GM19351 (cell line): ENCODE data around the gene LIN28B.
"Not testable (repeated sequence)": the region's sequence is repeated elsewhere in the genome, so short reads cannot be mapped to it uniquely, and the experiment has no call there.

ENCODE experiments used
- ATAC-seq: cut with Tn5 transposase; IDR thresholded peaks from one replicate; pipeline ENCODE4 v1.9.1; 2021; ENCODE audit warnings: mild to moderate bottlenecking, moderate library complexity; ENCODE audit not compliant: unreplicated experiment

LIN28B gene

GRCh38 chr6:104955927-104956730, 778 bp upstream of the LIN28B start:
- no peak for ATAC-seq

- ATAC-seq, result no peak
Observed at GRCh38 chr6:104957301-104958177, 632 bp downstream of the LIN28B start.

- ATAC-seq, result no peak
Observed at GRCh38 chr6:104958178-104959025, 1.5 kb downstream of the LIN28B start.

- no peak for ATAC-seq
Observed at GRCh38 chr6:104959026-104959858, 2.3 kb downstream of the LIN28B start.

GRCh38 chr6:104969108-104969507, 12.2 kb downstream of the LIN28B start:
- ATAC-seq, result no peak

- no peak for ATAC-seq
Observed at GRCh38 chr6:104969785-104970581, 13.1 kb downstream of the LIN28B start.

GRCh38 chr6:104973404-104973803, 16.5 kb downstream of the LIN28B start:
- no peak for ATAC-seq

- no peak for ATAC-seq
Observed at GRCh38 chr6:104983296-104983695, 26.4 kb downstream of the LIN28B start.

- no peak for ATAC-seq
Observed at GRCh38 chr6:104983776-104984175, 26.9 kb downstream of the LIN28B start.

GRCh38 chr6:104984831-104985230, 27.9 kb downstream of the LIN28B start:
- no peak for ATAC-seq

- ATAC-seq, result not testable (repeated sequence)
Observed at GRCh38 chr6:104985875-104986274, 29.0 kb downstream of the LIN28B start.

- ATAC-seq, result no peak
Observed at GRCh38 chr6:104986625-104987024, 29.7 kb downstream of the LIN28B start.

GRCh38 chr6:104987218-104987617, 30.3 kb downstream of the LIN28B start:
- ATAC-seq, result no peak

GRCh38 chr6:104990085-104990484, 33.2 kb downstream of the LIN28B start:
- no peak for ATAC-seq

GRCh38 chr6:104991062-104991461, 34.2 kb downstream of the LIN28B start:
- ATAC-seq, result not testable (repeated sequence)

- ATAC-seq, result not testable (repeated sequence)
Observed at GRCh38 chr6:104993576-104993975, 36.7 kb downstream of the LIN28B start.

GRCh38 chr6:104995989-104996617, 39.2 kb downstream of the LIN28B start:
- no peak for ATAC-seq

GRCh38 chr6:105001063-105001462, 44.2 kb downstream of the LIN28B start:
- no peak for ATAC-seq

GRCh38 chr6:105001906-105002305, 45.0 kb downstream of the LIN28B start:
- no peak for ATAC-seq
